Measurements from ENCODE around the gene GHR. TPM values are rescaled to one million over a fixed set of nuclear protein-coding genes. Genes with fewer than 3 reads are reported as not detected.

GHR gene
- total RNA-seq, 1 experiment from 2014 or later = 2.2 TPM

- Histone ChIP-seq H3K27ac (ENCODE audit: low read length) (no peak overlapping the region), H3K9me3 (ENCODE audit: low read length) (no peaks in the 10 kb centered on the region), H4K20me1 (ENCODE audit: low read length) (no peaks in the 10 kb centered on the region), H3K4me1 (ENCODE audit: insufficient read depth, low read length) (no peaks in the 10 kb centered on the region), H3K9me2 (replicated peaks; ENCODE audit: low read length) (no peaks in the 10 kb centered on the region), H3K27me3 (ENCODE audit: low read length) (no peaks in the 10 kb centered on the region), H3K36me3 (ENCODE audit: low read depth, low read length) (no peaks in the 10 kb centered on the region), H3F3A (ENCODE audit: low read length, unreplicated experiment) (no peaks in the 10 kb centered on the region), H3K4me2 (ENCODE audit: low read length) (no peak overlapping the region), H3K9ac (ENCODE audit: low read length) (no peak overlapping the region), H3K79me2 (ENCODE audit: low read length) (no peaks in the 10 kb centered on the region), H2AFZ (ENCODE audit: low read length) (no peak overlapping the region), H3K4me3 (ENCODE audit: low read length) (no peak overlapping the region)
- intact Hi-C loops (cut with micrococcal nuclease) = loop anchor here (5.0 kb wide), 1 partner anchor 180 kb away; no protein-coding TSS in a partner anchor
- TF ChIP-seq EZH2 (IDR thresholded peaks at IDR 0.05; ENCODE audit: low read length, unreplicated experiment) (no peak), CTCF (conservative IDR thresholded peaks at IDR 0.05; ENCODE audit: low read depth, low read length) (no peak), EZH2phosphoT487 (IDR thresholded peaks at IDR 0.05; ENCODE audit: borderline replicate concordance, low read length) (no peak)
- no peak for DNase-seq
- no peak for ATAC-seq
- BruUV-seq (replicated peaks) = no TSS peak
- ChIA-PET CTCF (no interaction called here), POLR2A (ENCODE audit: unreplicated experiment) (no interaction called here)
Observed at GRCh38 chr5:42587096-42587723, 164.0 kb downstream of the GHR start.

- Histone ChIP-seq H2AFZ (ENCODE audit: low read length) (no peak overlapping the region), H3K27me3 (ENCODE audit: low read length) (no peaks in the 10 kb centered on the region), H3K36me3 (ENCODE audit: low read depth, low read length) (no peaks in the 10 kb centered on the region), H3K27ac (ENCODE audit: low read length) (no peak overlapping the region), H3K4me2 (ENCODE audit: low read length) (no peak overlapping the region), H3K4me3 (ENCODE audit: low read length) (no peak overlapping the region), H3K9ac (ENCODE audit: low read length) (no peak overlapping the region), H3K4me1 (ENCODE audit: insufficient read depth, low read length) (no peaks in the 10 kb centered on the region), H3K79me2 (ENCODE audit: low read length) (no peaks in the 10 kb centered on the region), H3K9me3 (ENCODE audit: low read length) (no peaks in the 10 kb centered on the region), H3F3A (ENCODE audit: low read length, unreplicated experiment) (no peaks in the 10 kb centered on the region), H4K20me1 (ENCODE audit: low read length) (no peaks in the 10 kb centered on the region), H3K9me2 (replicated peaks; ENCODE audit: low read length) (no peaks in the 10 kb centered on the region)
- intact Hi-C loops (cut with micrococcal nuclease) = no loop called here
- no TSS peak for BruUV-seq (replicated peaks)
- CTCF ChIA-PET = no interaction called here
- no peak for TF ChIP-seq EZH2 (IDR thresholded peaks at IDR 0.05; ENCODE audit: low read length, unreplicated experiment)
- no peak for TF ChIP-seq CTCF (conservative IDR thresholded peaks at IDR 0.05; ENCODE audit: low read depth, low read length)
- TF ChIP-seq EZH2phosphoT487 (IDR thresholded peaks at IDR 0.05; ENCODE audit: borderline replicate concordance, low read length) = no peak
- POLR2A ChIA-PET (ENCODE audit: unreplicated experiment) = no interaction called here
- DNase-seq = no peak
- no peak for ATAC-seq
Observed at GRCh38 chr5:42590566-42590965, 167.3 kb downstream of the GHR start.

- no TSS peak for BruUV-seq (replicated peaks)
- no peak for DNase-seq
- Histone ChIP-seq H3K4me2 (ENCODE audit: low read length) (no peak overlapping the region), H3K4me3 (ENCODE audit: low read length) (no peak overlapping the region), H3K27me3 (ENCODE audit: low read length) (no peaks in the 10 kb centered on the region), H4K20me1 (ENCODE audit: low read length) (no peaks in the 10 kb centered on the region), H3K36me3 (ENCODE audit: low read depth, low read length) (no peaks in the 10 kb centered on the region), H3K27ac (ENCODE audit: low read length) (no peak overlapping the region), H3K79me2 (ENCODE audit: low read length) (no peaks in the 10 kb centered on the region), H3K9me2 (replicated peaks; ENCODE audit: low read length) (no peaks in the 10 kb centered on the region), H2AFZ (ENCODE audit: low read length) (no peak overlapping the region), H3K9ac (ENCODE audit: low read length) (no peak overlapping the region), H3K4me1 (ENCODE audit: insufficient read depth, low read length) (no peaks in the 10 kb centered on the region), H3F3A (ENCODE audit: low read length, unreplicated experiment) (no peaks in the 10 kb centered on the region), H3K9me3 (ENCODE audit: low read length) (no peaks in the 10 kb centered on the region)
- intact Hi-C loops (cut with micrococcal nuclease) = no loop called here
- POLR2A ChIA-PET (ENCODE audit: unreplicated experiment) = no interaction called here
- TF ChIP-seq EZH2phosphoT487 (IDR thresholded peaks at IDR 0.05; ENCODE audit: borderline replicate concordance, low read length) = no peak
- TF ChIP-seq EZH2 (IDR thresholded peaks at IDR 0.05; ENCODE audit: low read length, unreplicated experiment) = no peak
- no peak for ATAC-seq
- CTCF ChIA-PET = no interaction called here
Observed at GRCh38 chr5:42591015-42591414, 167.8 kb downstream of the GHR start.

Measured in PC-3 (cell line).